ENCODE results near the gene MMP11.

MMP11 gene

GRCh38 chr22:23803001-23803819 lies 30.6 kb downstream of the MMP11 start:
- DNase-seq, result no peak

- DNase-seq, result no peak
Observed at GRCh38 chr22:23804781-23805291, 32.2 kb downstream of the MMP11 start.

- no peak for DNase-seq
Observed at GRCh38 chr22:23806837-23807236, 34.2 kb downstream of the MMP11 start.

- DNase-seq, result no peak
Observed at GRCh38 chr22:23812378-23812777, 39.7 kb downstream of the MMP11 start.

GRCh38 chr22:23815541-23816155 lies 43.0 kb downstream of the MMP11 start:
- DNase-seq, result no peak

- DNase-seq, result no peak
Observed at GRCh38 chr22:23816156-23816976, 43.7 kb downstream of the MMP11 start.

GRCh38 chr22:23817146-23817545 lies 44.5 kb downstream of the MMP11 start:
- DNase-seq, result no peak

GRCh38 chr22:23818541-23818940 lies 45.9 kb downstream of the MMP11 start:
- DNase-seq, result no peak

- no peak for DNase-seq
Observed at GRCh38 chr22:23820748-23821211, 48.1 kb downstream of the MMP11 start.

- DNase-seq, result no peak
Observed at GRCh38 chr22:23822101-23822671, 49.5 kb downstream of the MMP11 start.

GRCh38 chr22:23823331-23823791 lies 50.7 kb downstream of the MMP11 start:
- no peak for DNase-seq

- DNase-seq, result no peak
Observed at GRCh38 chr22:23824476-23825245, 52.0 kb downstream of the MMP11 start.

- DNase-seq, result no peak
Observed at GRCh38 chr22:23825246-23825905, 52.7 kb downstream of the MMP11 start.

GRCh38 chr22:23826510-23827350 lies 54.1 kb downstream of the MMP11 start:
- DNase-seq, result no peak

- no peak for DNase-seq
Observed at GRCh38 chr22:23827351-23827995, 54.8 kb downstream of the MMP11 start.

- DNase-seq, result no peak
Observed at GRCh38 chr22:23828800-23829680, 56.4 kb downstream of the MMP11 start.

GRCh38 chr22:23829845-23830372 lies 57.3 kb downstream of the MMP11 start:
- DNase-seq, result no peak

- DNase-seq, result no peak
Observed at GRCh38 chr22:23831261-23831660, 58.6 kb downstream of the MMP11 start.

GRCh38 chr22:23831781-23832180 lies 59.1 kb downstream of the MMP11 start:
- DNase-seq, result no peak
